ENCODE results near the gene SYT8. TPM values are rescaled to one million over a fixed set of nuclear protein-coding genes. Genes with fewer than 3 reads are reported as not detected.
"Not testable (repeated sequence)": the region's sequence is repeated elsewhere in the genome, so short reads cannot be mapped to it uniquely, and the experiment has no call there.

SYT8 gene
- total RNA-seq, 1 experiment from 2014 or later = 308 TPM

DNA sequence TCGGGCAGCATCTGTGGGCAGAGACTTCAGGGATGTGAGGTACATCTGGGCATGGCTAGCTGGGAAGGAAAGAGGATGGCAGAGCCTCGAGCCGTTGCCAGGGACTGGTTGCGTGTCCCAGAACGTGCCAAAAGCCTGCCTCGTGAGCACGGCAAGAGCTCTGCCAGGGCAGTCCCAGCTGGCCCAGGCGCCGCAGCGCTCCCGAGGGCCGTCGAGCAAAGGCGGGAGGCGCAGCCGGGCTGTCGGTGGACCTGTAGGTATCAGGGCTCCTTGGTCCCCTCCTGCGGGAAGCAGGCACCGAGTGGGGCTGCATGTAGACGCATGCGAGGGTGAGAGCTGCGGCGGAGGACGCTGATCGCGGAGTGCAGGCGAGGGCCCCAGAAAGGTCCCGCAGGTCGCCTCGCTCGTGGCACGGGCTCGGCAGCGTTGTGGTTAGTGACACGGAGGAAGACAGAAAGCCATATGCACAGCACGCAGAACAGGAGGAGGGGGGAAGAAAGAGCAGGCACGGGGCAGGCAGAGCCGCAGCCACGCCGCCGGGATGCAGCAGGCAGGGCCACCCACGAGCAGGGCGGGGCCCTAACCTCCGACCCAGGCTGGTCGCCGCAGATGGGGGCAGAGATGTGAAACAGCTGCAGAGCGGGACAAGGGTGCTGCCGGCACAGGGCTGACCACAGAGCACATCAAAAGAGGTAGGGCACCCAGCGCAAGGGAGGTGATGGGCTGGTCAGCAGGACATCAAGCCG is 36.1 kb downstream of the SYT8 start:
- TF ChIP-seq, protein P1, sequence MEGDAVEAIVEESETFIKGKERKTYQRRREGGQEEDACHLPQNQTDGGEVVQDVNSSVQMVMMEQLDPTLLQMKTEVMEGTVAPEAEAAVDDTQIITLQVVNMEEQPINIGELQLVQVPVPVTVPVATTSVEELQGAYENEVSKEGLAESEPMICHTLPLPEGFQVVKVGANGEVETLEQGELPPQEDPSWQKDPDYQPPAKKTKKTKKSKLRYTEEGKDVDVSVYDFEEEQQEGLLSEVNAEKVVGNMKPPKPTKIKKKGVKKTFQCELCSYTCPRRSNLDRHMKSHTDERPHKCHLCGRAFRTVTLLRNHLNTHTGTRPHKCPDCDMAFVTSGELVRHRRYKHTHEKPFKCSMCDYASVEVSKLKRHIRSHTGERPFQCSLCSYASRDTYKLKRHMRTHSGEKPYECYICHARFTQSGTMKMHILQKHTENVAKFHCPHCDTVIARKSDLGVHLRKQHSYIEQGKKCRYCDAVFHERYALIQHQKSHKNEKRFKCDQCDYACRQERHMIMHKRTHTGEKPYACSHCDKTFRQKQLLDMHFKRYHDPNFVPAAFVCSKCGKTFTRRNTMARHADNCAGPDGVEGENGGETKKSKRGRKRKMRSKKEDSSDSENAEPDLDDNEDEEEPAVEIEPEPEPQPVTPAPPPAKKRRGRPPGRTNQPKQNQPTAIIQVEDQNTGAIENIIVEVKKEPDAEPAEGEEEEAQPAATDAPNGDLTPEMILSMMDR (IDR thresholded peaks at IDR 0.05; ENCODE audit: unreplicated experiment) = no peak
- no TSS peak for BruUV-seq (replicated peaks)
- H3K27ac Mint-ChIP-seq (ENCODE audit: low read depth, unreplicated experiment) = no peak overlapping the region

GRCh38 chr11:1871531-1871930 is 36.7 kb downstream of the SYT8 start:
- no TSS peak for BruUV-seq (replicated peaks)
- Mint-ChIP-seq H3K4me3 (ENCODE audit: unreplicated experiment) (no peak overlapping the region), H3K27me3 (ENCODE audit: insufficient read depth, unreplicated experiment) (no peaks in the 10 kb centered on the region)

More for the DNA sequence above, 36.1 kb downstream of the SYT8 start:
- DNase-seq (ENCODE audit: unreplicated experiment) = no peak
- intact Hi-C loops (cut with micrococcal nuclease) = no loop called here
- ChIA-PET CTCF (interaction anchor here (1.4 kb wide), 1 partner anchor 12 kb away, joined by 7 read pairs; no protein-coding TSS in a partner anchor), POLR2A (no interaction called here)
- Mint-ChIP-seq H3K27me3 (ENCODE audit: insufficient read depth, unreplicated experiment) (no peaks in the 10 kb centered on the region), H3K4me1 (ENCODE audit: insufficient read depth, unreplicated experiment) (peaks cover 16% of the 10 kb centered on the region), H3K4me3 (ENCODE audit: unreplicated experiment) (no peak overlapping the region), H3K9me3 (ENCODE audit: unreplicated experiment) (no peaks in the 10 kb centered on the region), H3K36me3 (ENCODE audit: insufficient read depth, unreplicated experiment) (no peaks in the 10 kb centered on the region)

DNA sequence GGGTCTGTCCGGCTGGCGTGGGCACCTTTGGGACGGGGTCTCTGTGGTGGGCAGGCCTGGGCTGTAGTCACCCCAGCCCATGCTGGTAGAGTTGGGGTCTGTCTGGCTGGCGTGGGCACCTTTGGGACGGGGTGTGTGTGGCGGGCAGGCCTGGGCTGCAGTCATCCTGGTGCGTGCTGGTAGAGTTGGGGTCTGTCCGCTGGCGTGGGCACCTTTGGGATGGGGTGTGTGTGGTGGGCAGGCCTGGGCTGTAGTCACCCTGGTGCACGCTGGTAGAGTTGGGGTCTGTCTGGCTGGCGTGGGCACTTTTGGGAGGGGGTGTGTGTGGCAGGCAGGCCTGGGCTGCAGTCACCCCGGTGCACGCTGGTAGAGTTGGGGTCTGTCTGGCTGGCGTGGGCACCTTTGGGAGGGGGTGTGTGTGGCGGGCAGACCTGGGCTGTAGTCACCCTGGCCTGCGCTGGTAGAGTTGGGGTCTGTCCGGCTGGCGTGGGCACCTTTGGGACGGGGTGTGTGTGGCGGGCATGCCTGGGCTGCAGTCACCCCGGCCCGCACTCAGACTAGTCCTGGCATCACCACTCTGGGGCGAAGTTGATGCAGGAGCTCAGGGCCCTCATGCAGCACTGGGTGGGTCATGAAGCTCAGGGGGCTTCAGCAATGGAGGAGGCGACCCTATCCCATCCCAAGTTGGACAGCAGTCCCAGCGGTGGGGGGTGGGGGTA is 37.6 kb downstream of the SYT8 start:
- intact Hi-C loops (cut with micrococcal nuclease) = no loop called here
- POLR2A ChIA-PET = no interaction called here
- Mint-ChIP-seq H3K4me3 (ENCODE audit: unreplicated experiment) (no peak overlapping the region), H3K36me3 (ENCODE audit: insufficient read depth, unreplicated experiment) (no peaks in the 10 kb centered on the region), H3K27ac (ENCODE audit: low read depth, unreplicated experiment) (peak overlapping the region; percentile 58), H3K27me3 (ENCODE audit: insufficient read depth, unreplicated experiment) (no peaks in the 10 kb centered on the region), H3K4me1 (ENCODE audit: insufficient read depth, unreplicated experiment) (peaks cover 25% of the 10 kb centered on the region), H3K9me3 (ENCODE audit: unreplicated experiment) (no peaks in the 10 kb centered on the region)
- CTCF ChIA-PET = interaction anchor here (0.6 to 1.0 kb wide), 2 partner anchors 220 to 233 kb away, joined by 4 to 6 read pairs; no protein-coding TSS in a partner anchor
- TF ChIP-seq, protein P1 (IDR thresholded peaks at IDR 0.05; ENCODE audit: unreplicated experiment) = no peak
- DNase-seq (ENCODE audit: unreplicated experiment) = no peak
- BruUV-seq (replicated peaks) = no TSS peak

More at GRCh38 chr11:1871531-1871930, 36.7 kb downstream of the SYT8 start:
- intact Hi-C loops (cut with micrococcal nuclease) = no loop called here
- no peak for DNase-seq (ENCODE audit: unreplicated experiment)
- CTCF ChIA-PET = no interaction called here
- POLR2A ChIA-PET = no interaction called here
- no peaks in the 10 kb centered on the region for H3K36me3 Mint-ChIP-seq (ENCODE audit: insufficient read depth, unreplicated experiment)
- TF ChIP-seq, protein P1 (IDR thresholded peaks at IDR 0.05; ENCODE audit: unreplicated experiment) = no peak
- no peak overlapping the region for H3K27ac Mint-ChIP-seq (ENCODE audit: low read depth, unreplicated experiment)
- H3K9me3 Mint-ChIP-seq (ENCODE audit: unreplicated experiment) = no peaks in the 10 kb centered on the region
- H3K4me1 Mint-ChIP-seq (ENCODE audit: insufficient read depth, unreplicated experiment) = peaks cover 21% of the 10 kb centered on the region

DNA sequence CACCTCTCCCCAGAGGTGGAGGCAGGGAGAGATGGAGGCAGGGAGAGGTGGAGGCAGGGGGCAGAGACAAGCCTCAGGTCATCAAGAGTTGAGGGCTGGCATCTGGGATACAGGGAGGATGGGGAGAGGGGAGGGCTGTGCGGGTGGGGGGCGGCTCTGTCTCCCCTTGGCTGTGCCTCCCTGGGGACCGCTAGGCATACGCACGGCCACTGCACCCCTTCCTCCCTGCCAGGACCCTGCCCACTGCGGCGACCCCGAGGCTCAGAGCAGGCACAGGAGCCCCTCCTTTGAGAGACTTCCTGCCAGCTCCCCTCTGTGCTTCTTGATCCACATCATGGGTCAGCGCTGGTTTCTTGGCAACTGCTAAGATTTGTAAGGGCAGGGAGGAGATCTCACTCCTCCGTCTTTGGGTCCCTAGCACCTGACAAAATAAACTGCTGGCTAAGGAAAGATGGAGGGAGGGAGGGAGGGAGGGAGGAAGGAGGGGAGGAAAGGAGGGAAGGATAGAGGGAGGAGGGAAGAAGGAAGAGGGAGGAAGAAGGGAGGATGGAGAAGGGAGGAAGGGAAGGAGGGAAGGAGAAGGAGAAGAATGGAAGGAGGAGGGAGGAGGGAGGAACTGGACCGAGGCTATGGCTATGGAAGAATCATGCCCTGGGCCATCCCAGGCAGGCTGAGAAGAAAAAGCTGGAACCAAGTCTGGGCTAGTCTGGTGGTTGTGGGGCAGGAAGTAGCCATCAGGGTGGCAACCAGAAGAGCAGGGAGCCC is 38.4 kb downstream of the SYT8 start:
- Mint-ChIP-seq H3K4me1 (ENCODE audit: insufficient read depth, unreplicated experiment) (peaks cover 29% of the 10 kb centered on the region), H3K4me3 (ENCODE audit: unreplicated experiment) (peak overlapping the region; percentile 11), H3K27me3 (ENCODE audit: insufficient read depth, unreplicated experiment) (no peaks in the 10 kb centered on the region), H3K36me3 (ENCODE audit: insufficient read depth, unreplicated experiment) (no peaks in the 10 kb centered on the region), H3K9me3 (ENCODE audit: unreplicated experiment) (no peaks in the 10 kb centered on the region), H3K27ac (ENCODE audit: low read depth, unreplicated experiment) (peak overlapping the region; percentile 58)
- POLR2A ChIA-PET = no interaction called here
- BruUV-seq (replicated peaks) = no TSS peak
- intact Hi-C loops (cut with micrococcal nuclease) = no loop called here
- CTCF ChIA-PET = interaction anchor here (0.6 to 1.0 kb wide), 2 partner anchors 221 to 234 kb away, joined by 4 to 6 read pairs; no protein-coding TSS in a partner anchor
- TF ChIP-seq, protein P1 (IDR thresholded peaks at IDR 0.05; ENCODE audit: unreplicated experiment) = no peak
- DNase-seq (ENCODE audit: unreplicated experiment) = peak; percentile 60

DNA sequence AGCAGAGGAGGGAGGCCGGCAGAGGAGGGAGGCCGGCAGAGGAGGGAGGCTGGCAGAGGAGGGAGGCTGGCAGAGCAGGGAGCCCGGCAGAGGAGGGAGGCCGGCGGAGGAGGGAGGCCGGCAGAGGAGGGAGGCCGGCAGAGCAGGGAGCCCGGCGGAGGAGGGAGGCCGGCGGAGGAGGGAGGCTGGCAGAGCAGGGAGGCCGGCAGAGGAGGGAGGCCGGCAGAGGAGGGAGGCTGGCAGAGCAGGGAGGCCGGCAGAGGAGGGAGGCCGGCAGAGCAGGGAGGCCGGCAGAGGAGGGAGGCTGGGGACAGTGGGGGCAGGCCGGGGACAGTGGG is 39.0 kb downstream of the SYT8 start:
- H3K27me3 Mint-ChIP-seq (ENCODE audit: insufficient read depth, unreplicated experiment); intact Hi-C loops (cut with micrococcal nuclease); CTCF ChIA-PET; H3K36me3 Mint-ChIP-seq (ENCODE audit: insufficient read depth, unreplicated experiment); H3K9me3 Mint-ChIP-seq (ENCODE audit: unreplicated experiment); BruUV-seq (replicated peaks); POLR2A ChIA-PET; DNase-seq (ENCODE audit: unreplicated experiment): not testable (repeated sequence)
- Mint-ChIP-seq H3K4me3 (ENCODE audit: unreplicated experiment) (peak overlapping the region; percentile 11), H3K27ac (ENCODE audit: low read depth, unreplicated experiment) (peak overlapping the region; percentile 58), H3K4me1 (ENCODE audit: insufficient read depth, unreplicated experiment) (peaks cover 29% of the 10 kb centered on the region)

Measured in MCF 10A (cell line).